HCT116 (cell line): ENCODE measurements around the gene MGME1. TPM values are rescaled to one million over a fixed set of nuclear protein-coding genes. Genes with fewer than 3 reads are reported as not detected.

Experiments used
- ATAC-seq: fragments of 200-7000 bp; cut with Tn5 transposase; 2 replicates; pipeline ENCODE4 v1.9.1; 2020; ENCODE audit warnings: mild to moderate bottlenecking, moderate library complexity
- BruUV-seq: library from RNA; stranded (reverse); fragments of 400-500 nt; replicated peaks from 2 replicates; lab custom pipeline; 2021; lab: Mats Ljungman, UMichigan
- CTCF ChIA-PET: fragments of 300-600 bp; sonication (Branson Sonifier 250); formaldehyde crosslinking; loops from one replicate; lab custom pipeline; 2021; ENCODE audit warnings: antibody characterized with exemption; lab: Charles Lee
- POLR2A ChIA-PET: fragments of 300-600, 350-600 bp; sonication (Branson Sonifier 250); formaldehyde crosslinking; loops from one replicate; lab custom pipeline; 2021; ENCODE audit warnings: antibody characterized with exemption; lab: Charles Lee
- RAD21 ChIA-PET, 2 experiments: fragments of 300-600 bp; sonication (Branson Sonifier 250); formaldehyde crosslinking; loops; one replicate each; lab custom pipeline; 2023; ENCODE audit warnings: low total read pairs in 2 of 2; ENCODE audit not compliant: uncharacterized antibody in 2 of 2, unreplicated experiment in 2 of 2, low non-redundant PET in 1 of 2; lab: Charles Lee
- DNase-seq: peaks from one replicate; pipeline ENCODE4 v3.0.0-alpha.2; 2010; ENCODE audit warnings: low read depth, low spot score
- H2AFZ ChIP-seq: fragments of 200-600 bp; shearing (Covaris generic), sonication (generic); 2 replicates; pipeline ENCODE4 v1.6.1; 2017; ENCODE audit warnings: low read depth, mixed run types, mixed read lengths, antibody characterized with exemption, low read length; ENCODE audit not compliant: poor library complexity, severe bottlenecking
- H3K27ac ChIP-seq: 2 replicates; pipeline ENCODE4 v1.5.1; 2012; ENCODE audit warnings: low read depth, low read length
- H3K27me3 ChIP-seq: fragments of 200-600 bp; sonication (generic); 2 replicates; pipeline ENCODE4 v1.6.1; 2016; ENCODE audit warnings: mixed run types, low read length, mixed read lengths; ENCODE audit not compliant: insufficient read depth
- H3K36me3 ChIP-seq, 2 experiments: fragments of 200-500 bp in 1 of 2; fragments of 200-600 bp in 1 of 2; sonication (Bioruptor generic) in 1 of 2; sonication (generic) in 1 of 2; 2 replicates each; pipeline versions ENCODE4 v1.5.1 to v1.6.1; 2014 to 2016; ENCODE audit warnings: low read length in 2 of 2, inconsistent platforms in 1 of 2, mixed read lengths in 1 of 2, mixed run types in 1 of 2; ENCODE audit not compliant: insufficient read depth in 2 of 2, control insufficient read depth in 1 of 2
- H3K4me1 ChIP-seq, 2 experiments: fragments of 200-600 bp in 1 of 2; sonication (generic) in 1 of 2; 2 replicates each; pipeline versions ENCODE4 v1.5.1 to v1.6.1; 2012 to 2017; ENCODE audit warnings: low read length in 2 of 2, inconsistent platforms in 1 of 2, mild to moderate bottlenecking in 1 of 2, mixed read lengths in 1 of 2, mixed run types in 1 of 2, moderate library complexity in 1 of 2; ENCODE audit not compliant: insufficient read depth in 2 of 2, control insufficient read depth in 1 of 2
- H3K4me2 ChIP-seq: fragments of 200-600 bp; sonication (generic); 2 replicates; pipeline ENCODE4 v1.6.1; 2017; ENCODE audit warnings: mixed run types, low read length, mixed read lengths
- H3K4me3 ChIP-seq, 2 experiments: fragments of 200-600 bp in 1 of 2; sonication (generic) in 1 of 2; replicated peaks in 1 of 2; 2 replicates each; pipeline ENCODE4 v1.5.1; 2011 to 2016; ENCODE audit warnings: low read length in 2 of 2, control low read depth in 1 of 2, low read depth in 1 of 2, mild to moderate bottlenecking in 1 of 2, mixed read lengths in 1 of 2, mixed run types in 1 of 2
- H3K79me2 ChIP-seq: fragments of 200-600 bp; sonication (generic); 2 replicates; pipeline ENCODE4 v1.6.1; 2017; ENCODE audit warnings: mild to moderate bottlenecking, mixed run types, low read length, moderate library complexity, mixed read lengths; ENCODE audit not compliant: insufficient read depth
- H3K9ac ChIP-seq: fragments of 200-600 bp; sonication (generic); 2 replicates; pipeline ENCODE4 v1.6.1; 2016; ENCODE audit warnings: low read length, mixed read lengths
- H3K9me2 ChIP-seq: fragments of 200-600 bp; sonication (generic), shearing (Covaris generic); 2 replicates; pipeline ENCODE4 v1.6.1; 2017; ENCODE audit warnings: mixed run types, mild to moderate bottlenecking, moderate library complexity; ENCODE audit not compliant: insufficient read depth
- H3K9me3 ChIP-seq, 2 experiments: fragments of 200-500 bp in 1 of 2; fragments of 200-600 bp in 1 of 2; sonication (Bioruptor generic) in 1 of 2; sonication (generic) in 1 of 2; 2 replicates each; pipeline ENCODE4 v1.6.1; 2014 to 2017; ENCODE audit warnings: low read length in 2 of 2, mixed read lengths in 2 of 2, inconsistent platforms in 1 of 2, low read depth in 1 of 2, mild to moderate bottlenecking in 1 of 2, mixed run types in 1 of 2, moderate library complexity in 1 of 2; ENCODE audit not compliant: control insufficient read depth in 1 of 2, insufficient read depth in 1 of 2
- H4K20me1 ChIP-seq: fragments of 200-600 bp; sonication (generic), shearing (Covaris generic); 2 replicates; pipeline ENCODE4 v1.6.1; 2017; ENCODE audit warnings: mixed run types, mild to moderate bottlenecking, moderate library complexity; ENCODE audit not compliant: insufficient read depth
- CBX3 ChIP-seq: IDR thresholded peaks from 2 replicates; pipeline ENCODE4 v1.6.1; 2012; ENCODE audit warnings: low read depth
- EGR1 ChIP-seq: IDR thresholded peaks from 2 replicates; pipeline ENCODE4 v1.6.1; 2012; ENCODE audit warnings: low read depth
- EZH2phosphoT487 ChIP-seq: fragments of 200-600 bp; IDR thresholded peaks from 2 replicates; pipeline ENCODE4 v1.6.1; 2018; ENCODE audit warnings: antibody characterized with exemption, borderline replicate concordance
- FOSL1 ChIP-seq: IDR thresholded peaks from 2 replicates; pipeline ENCODE4 v1.6.1; 2012; ENCODE audit warnings: low read depth
- JUND ChIP-seq: IDR thresholded peaks from 2 replicates; pipeline ENCODE4 v1.6.1; 2012
- POLR2A ChIP-seq: IDR thresholded peaks from 2 replicates; pipeline ENCODE4 v1.7.0; 2011; ENCODE audit warnings: borderline replicate concordance; ENCODE audit not compliant: insufficient read depth, insufficient read length; ENCODE audit errors: extremely low read depth
- RAD21 ChIP-seq: IDR thresholded peaks from 2 replicates; pipeline ENCODE4 v1.6.1; 2012; ENCODE audit warnings: low read depth, mild to moderate bottlenecking
- REST ChIP-seq: IDR thresholded peaks from 2 replicates; pipeline ENCODE4 v1.6.1; 2012; ENCODE audit warnings: low read depth
- SIN3A ChIP-seq: IDR thresholded peaks from 2 replicates; pipeline ENCODE4 v1.6.1; 2012; ENCODE audit warnings: low read depth
- SP1 ChIP-seq: IDR thresholded peaks from 2 replicates; pipeline ENCODE4 v1.6.1; 2012; ENCODE audit warnings: low read depth
- SRF ChIP-seq: IDR thresholded peaks from 2 replicates; pipeline ENCODE4 v1.6.1; 2012; ENCODE audit warnings: low read depth
- TCF7L2 ChIP-seq: IDR thresholded peaks from 2 replicates; pipeline ENCODE4 v1.7.0; 2011; ENCODE audit warnings: borderline replicate concordance, inconsistent platforms; ENCODE audit not compliant: insufficient read depth, insufficient read length; ENCODE audit errors: extremely low read depth
- YY1 ChIP-seq: IDR thresholded peaks from 2 replicates; pipeline ENCODE4 v1.6.1; 2011; ENCODE audit warnings: low read length, low read depth, moderate library complexity, mild to moderate bottlenecking; ENCODE audit not compliant: insufficient replicate concordance; ENCODE audit errors: extremely low read depth
- ZNF274 ChIP-seq: fragments of 200-500 bp; sonication (Bioruptor generic); IDR thresholded peaks from 2 replicates; pipeline ENCODE4 v1.6.1; 2014; ENCODE audit warnings: mild to moderate bottlenecking, low read depth, low read length, inconsistent platforms
- intact Hi-C: fragments of 100-400 bp; cut with micrococcal nuclease; formaldehyde crosslinking; loops from 2 replicates; pipeline ENCODE4 v1.10.0; 2022
- total RNA-seq: library from RNA; stranded (reverse); gene quantifications from one replicate; pipeline ENCODE4 v1.2.1, GENCODE V29; 2021; ENCODE audit not compliant: unreplicated experiment
- TF ChIP-seq, protein P1 (sequence below), 3 experiments: fragments of 200-600 bp in 1 of 3; sonication (generic) in 1 of 3; IDR thresholded peaks in 2 of 3; conservative IDR thresholded peaks in 1 of 3; 2 replicates each; pipeline ENCODE4 v1.5.1; 2012 to 2017; ENCODE audit warnings: low read depth in 2 of 3, low read length in 2 of 3, antibody characterized with exemption in 1 of 3, borderline replicate concordance in 1 of 3, control low read depth in 1 of 3, mild to moderate bottlenecking in 1 of 3, mixed read lengths in 1 of 3, mixed run types in 1 of 3, moderate library complexity in 1 of 3; ENCODE audit not compliant: insufficient read depth in 1 of 3
- TF ChIP-seq, protein P2 (sequence below): IDR thresholded peaks from 2 replicates; pipeline ENCODE4 v1.6.1; 2011; ENCODE audit warnings: mild to moderate bottlenecking, low read length, moderate library complexity; ENCODE audit not compliant: insufficient replicate concordance; ENCODE audit errors: extremely low read depth
- TF ChIP-seq, protein P3 (sequence below): IDR thresholded peaks from 2 replicates; pipeline ENCODE4 v1.6.1; 2012

The MGME1 gene
- total RNA-seq, 1 experiment from 2014 or later = 37.1 TPM

- no peak for TF ChIP-seq REST
These were observed 33.6 kb upstream of the MGME1 start (continued) for GRCh38 chr20:17935186-17935585.

DNA sequence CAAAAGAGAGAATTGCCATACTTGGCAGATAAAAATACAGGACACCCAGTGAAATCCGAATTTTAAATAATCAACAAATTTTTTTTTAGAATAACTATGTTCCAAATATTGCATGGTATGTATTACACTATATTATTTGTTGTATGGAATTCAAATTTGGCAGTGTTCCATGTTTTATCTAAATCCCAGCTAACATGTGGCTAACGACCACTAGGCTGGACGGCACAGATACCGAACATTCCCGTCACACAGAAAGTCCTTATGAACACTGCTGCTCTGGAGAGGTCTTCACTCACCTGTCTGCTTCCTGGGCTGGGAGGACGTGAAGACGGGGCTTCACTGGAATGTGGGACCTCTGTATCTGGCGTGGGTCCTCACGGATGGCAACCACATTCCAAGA is 33.1 kb upstream of the MGME1 start:
- no TSS peak for BruUV-seq
- Histone ChIP-seq H3K9ac (no peak overlapping the region), H3K4me3 (no peak overlapping the region), H3K36me3 (peaks cover 0 to 2% of the 10 kb centered on the region in 2 experiments; a peak in 2 of 4 replicates), H3K79me2 (no peaks in the 10 kb centered on the region), H3K27me3 (no peaks in the 10 kb centered on the region), H3K27ac (no peak overlapping the region), H4K20me1 (peaks cover 4% of the 10 kb centered on the region; the same call in 1 of the 2 replicates), H3K4me2 (no peak overlapping the region), H2AFZ (no peak overlapping the region), H3K9me3 (no peaks in the 10 kb centered on the region), H3K9me2 (no peaks in the 10 kb centered on the region), H3K4me1 (peaks cover 0 to 11% of the 10 kb centered on the region in 2 experiments; a peak in 1 of 4 replicates)
- ATAC-seq (no peak), DNase-seq (no peak)
- ChIA-PET POLR2A (no interaction called here), RAD21 (no interaction called here), CTCF (interaction anchor here (1.1 kb wide), 1 partner anchor 254 kb away, joined by 3 read pairs; the partner anchor contains the start of gene RRBP1)
- intact Hi-C loops = loop anchor here (5.0 kb wide), 1 partner anchor 398 kb away; no protein-coding TSS in a partner anchor
- no peak for TF ChIP-seq RAD21
- TF ChIP-seq, protein P1, sequence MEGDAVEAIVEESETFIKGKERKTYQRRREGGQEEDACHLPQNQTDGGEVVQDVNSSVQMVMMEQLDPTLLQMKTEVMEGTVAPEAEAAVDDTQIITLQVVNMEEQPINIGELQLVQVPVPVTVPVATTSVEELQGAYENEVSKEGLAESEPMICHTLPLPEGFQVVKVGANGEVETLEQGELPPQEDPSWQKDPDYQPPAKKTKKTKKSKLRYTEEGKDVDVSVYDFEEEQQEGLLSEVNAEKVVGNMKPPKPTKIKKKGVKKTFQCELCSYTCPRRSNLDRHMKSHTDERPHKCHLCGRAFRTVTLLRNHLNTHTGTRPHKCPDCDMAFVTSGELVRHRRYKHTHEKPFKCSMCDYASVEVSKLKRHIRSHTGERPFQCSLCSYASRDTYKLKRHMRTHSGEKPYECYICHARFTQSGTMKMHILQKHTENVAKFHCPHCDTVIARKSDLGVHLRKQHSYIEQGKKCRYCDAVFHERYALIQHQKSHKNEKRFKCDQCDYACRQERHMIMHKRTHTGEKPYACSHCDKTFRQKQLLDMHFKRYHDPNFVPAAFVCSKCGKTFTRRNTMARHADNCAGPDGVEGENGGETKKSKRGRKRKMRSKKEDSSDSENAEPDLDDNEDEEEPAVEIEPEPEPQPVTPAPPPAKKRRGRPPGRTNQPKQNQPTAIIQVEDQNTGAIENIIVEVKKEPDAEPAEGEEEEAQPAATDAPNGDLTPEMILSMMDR (IDR thresholded peaks at IDR 0.05 in 2 of 3, conservative IDR thresholded peaks at IDR 0.05 in 1 of 3; ENCODE audit: borderline replicate concordance in 1 of 3, insufficient read depth in 1 of 3, low read depth in 2 of 3, low read length in 2 of 3) = no peak
- no peak for TF ChIP-seq POLR2A
- no peak for TF ChIP-seq JUND
- no peak for TF ChIP-seq FOSL1
- no peak for TF ChIP-seq EGR1
- no peak for TF ChIP-seq YY1
- TF ChIP-seq SIN3A = no peak
- TF ChIP-seq, protein P2, sequence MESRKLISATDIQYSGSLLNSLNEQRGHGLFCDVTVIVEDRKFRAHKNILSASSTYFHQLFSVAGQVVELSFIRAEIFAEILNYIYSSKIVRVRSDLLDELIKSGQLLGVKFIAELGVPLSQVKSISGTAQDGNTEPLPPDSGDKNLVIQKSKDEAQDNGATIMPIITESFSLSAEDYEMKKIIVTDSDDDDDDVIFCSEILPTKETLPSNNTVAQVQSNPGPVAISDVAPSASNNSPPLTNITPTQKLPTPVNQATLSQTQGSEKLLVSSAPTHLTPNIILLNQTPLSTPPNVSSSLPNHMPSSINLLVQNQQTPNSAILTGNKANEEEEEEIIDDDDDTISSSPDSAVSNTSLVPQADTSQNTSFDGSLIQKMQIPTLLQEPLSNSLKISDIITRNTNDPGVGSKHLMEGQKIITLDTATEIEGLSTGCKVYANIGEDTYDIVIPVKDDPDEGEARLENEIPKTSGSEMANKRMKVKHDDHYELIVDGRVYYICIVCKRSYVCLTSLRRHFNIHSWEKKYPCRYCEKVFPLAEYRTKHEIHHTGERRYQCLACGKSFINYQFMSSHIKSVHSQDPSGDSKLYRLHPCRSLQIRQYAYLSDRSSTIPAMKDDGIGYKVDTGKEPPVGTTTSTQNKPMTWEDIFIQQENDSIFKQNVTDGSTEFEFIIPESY = no peak
- TF ChIP-seq EZH2phosphoT487 = no peak
- no peak for TF ChIP-seq SP1
- TF ChIP-seq CBX3 = no peak
- TF ChIP-seq SRF = no peak
- TF ChIP-seq TCF7L2 = no peak
- TF ChIP-seq, protein P3, sequence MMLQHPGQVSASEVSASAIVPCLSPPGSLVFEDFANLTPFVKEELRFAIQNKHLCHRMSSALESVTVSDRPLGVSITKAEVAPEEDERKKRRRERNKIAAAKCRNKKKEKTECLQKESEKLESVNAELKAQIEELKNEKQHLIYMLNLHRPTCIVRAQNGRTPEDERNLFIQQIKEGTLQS = no peak
- no peak for TF ChIP-seq ZNF274
